HG03280 (cell line): ENCODE measurements around the gene ABLIM2.

Experiments used
- ATAC-seq: cut with Tn5 transposase; IDR thresholded peaks from one replicate; pipeline ENCODE4 v1.9.1; 2021; ENCODE audit warnings: mild to moderate bottlenecking, moderate library complexity; ENCODE audit not compliant: unreplicated experiment

Gene ABLIM2

GRCh38 chr4:8052160-8052691 is 106.4 kb downstream of the ABLIM2 start:
- ATAC-seq: no peak

- ATAC-seq: no peak
These were observed 107.0 kb downstream of the ABLIM2 start for GRCh38 chr4:8051644-8052043.

DNA sequence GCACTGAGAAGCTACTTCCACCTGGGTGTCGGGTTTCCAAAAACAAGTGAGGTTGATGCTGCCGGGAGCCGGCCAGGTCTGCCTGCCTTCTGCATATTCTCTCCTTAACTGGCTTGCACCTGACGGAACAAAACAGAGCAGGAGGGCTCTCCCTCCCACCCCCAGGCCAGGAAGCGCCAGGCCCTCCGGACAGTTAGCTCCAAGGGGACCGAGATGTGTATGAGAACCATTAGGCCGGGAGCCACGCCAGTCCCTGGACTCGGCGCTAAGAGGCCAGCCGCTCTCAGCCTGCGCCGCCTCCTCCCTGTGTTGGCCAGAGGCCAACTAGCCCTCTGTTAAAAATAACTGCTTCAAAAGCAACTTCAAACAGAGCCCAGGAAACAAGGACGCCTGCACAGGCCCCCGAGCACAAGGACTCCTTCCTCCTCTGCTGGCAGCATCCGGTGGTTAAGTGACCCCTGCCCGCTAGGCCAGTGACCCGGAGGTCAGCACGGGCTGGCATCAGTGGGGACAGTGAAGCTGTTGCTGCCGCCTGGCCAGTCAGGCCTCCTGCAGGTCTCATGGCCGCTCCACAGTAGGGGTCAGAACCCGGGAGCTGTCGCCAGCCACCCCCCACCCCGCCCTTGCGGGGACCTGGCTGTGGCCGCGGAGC is 107.9 kb downstream of the ABLIM2 start:
- no peak for ATAC-seq

- no peak for ATAC-seq
These were observed 108.4 kb downstream of the ABLIM2 start for GRCh38 chr4:8050180-8050554.

GRCh38 chr4:8048856-8049676 is 109.5 kb downstream of the ABLIM2 start:
- no peak for ATAC-seq

- no peak for ATAC-seq
These were observed 110.6 kb downstream of the ABLIM2 start for GRCh38 chr4:8047837-8048678.

DNA sequence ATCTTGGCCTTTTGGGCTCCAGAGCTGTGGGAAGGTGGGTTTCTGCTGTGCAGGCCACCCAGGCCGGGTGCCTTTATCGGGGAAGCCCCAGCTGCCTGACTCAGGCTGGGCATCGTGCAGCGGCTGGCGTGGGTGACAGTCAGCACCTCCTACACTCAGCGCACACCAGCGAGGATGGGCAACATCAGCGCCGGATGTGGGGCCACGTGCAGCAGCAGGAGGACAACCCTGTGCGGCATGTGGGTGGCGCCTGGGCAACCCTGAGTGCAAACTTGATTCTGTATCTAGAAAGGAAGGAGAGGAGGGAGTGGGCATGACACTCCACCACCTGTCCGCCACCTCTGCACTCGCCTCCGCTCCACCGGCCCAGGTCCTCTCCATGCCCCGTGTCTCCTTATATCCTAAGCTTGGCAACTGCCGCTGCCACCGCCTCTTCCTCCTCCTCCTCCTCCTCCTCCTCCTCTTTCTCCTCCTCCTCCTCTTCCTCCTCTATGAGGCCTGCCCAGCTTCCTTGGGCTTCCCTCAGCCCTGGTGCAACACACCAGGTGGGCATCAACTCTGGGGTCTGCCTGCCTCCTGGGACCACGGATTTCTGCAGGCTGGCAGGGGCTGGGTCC is 111.6 kb downstream of the ABLIM2 start:
- no peak for ATAC-seq

GRCh38 chr4:8045909-8046308 is 112.7 kb downstream of the ABLIM2 start:
- ATAC-seq: no peak

GRCh38 chr4:8044699-8045098 is 113.9 kb downstream of the ABLIM2 start:
- ATAC-seq: no peak

GRCh38 chr4:8044244-8044643 is 114.4 kb downstream of the ABLIM2 start:
- ATAC-seq: no peak

DNA sequence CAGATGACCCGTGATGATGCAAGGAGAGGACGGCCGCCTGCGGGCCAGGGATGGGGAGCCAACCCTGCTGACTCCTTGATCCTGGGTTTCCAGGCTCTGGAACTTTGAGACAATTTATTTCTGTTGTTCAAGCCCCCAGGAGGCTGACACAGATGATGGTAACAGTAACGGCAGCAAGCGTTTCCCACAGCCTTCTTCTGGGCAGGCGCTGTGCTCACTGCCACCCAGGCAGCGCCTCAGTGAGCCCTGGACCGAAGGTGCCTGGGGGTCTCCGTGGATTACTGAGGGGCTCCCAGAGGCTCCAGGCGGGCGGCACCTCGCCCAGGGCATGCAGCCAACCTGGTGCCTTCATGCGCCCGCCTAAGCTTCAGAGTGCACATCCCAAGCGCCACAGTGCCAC is 115.0 kb downstream of the ABLIM2 start:
- no peak for ATAC-seq

DNA sequence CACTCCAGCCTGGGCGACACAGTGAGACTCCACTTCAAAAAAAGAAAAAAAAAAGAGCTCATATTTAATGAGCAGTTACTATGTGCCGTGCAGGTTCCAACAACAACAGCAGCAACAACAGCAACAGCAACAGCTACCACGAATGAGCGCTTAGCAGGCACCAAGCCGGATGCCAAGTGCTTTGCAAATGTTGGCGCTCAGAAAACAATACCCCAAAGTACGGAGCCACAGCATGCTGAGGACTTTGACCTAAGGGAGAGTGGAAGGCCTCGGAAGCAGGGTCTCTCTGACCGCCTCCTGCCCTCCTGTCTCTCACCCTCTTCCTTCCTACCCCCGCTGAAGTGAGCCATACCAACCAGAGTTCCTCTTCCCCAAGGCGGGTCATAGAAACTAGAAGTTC is 116.7 kb downstream of the ABLIM2 start:
- no peak for ATAC-seq

DNA sequence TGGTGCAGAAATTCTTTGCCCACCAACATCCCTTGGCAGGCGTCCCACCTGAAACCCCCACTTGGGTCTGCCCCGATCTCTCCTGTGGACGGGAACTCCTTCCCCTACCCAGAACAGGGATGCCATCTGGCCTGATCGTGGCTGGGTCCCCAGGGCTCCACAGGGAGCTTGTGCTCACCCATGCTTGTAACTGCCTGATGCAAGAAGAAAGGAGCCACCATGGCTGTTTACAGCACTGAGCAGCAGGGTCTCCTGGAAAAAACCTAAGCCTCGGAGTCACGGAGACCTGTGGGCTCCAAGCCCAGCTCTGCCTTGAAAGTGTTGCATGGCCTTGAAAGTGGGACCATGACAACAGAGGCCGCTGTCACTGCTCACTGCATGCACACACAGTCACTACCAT is 117.4 kb downstream of the ABLIM2 start:
- no peak for ATAC-seq

- ATAC-seq: no peak
These were observed 118.0 kb downstream of the ABLIM2 start for GRCh38 chr4:8040607-8041006.

GRCh38 chr4:8039853-8040252 is 118.8 kb downstream of the ABLIM2 start:
- no peak for ATAC-seq

GRCh38 chr4:8039290-8039689 is 119.3 kb downstream of the ABLIM2 start:
- no peak for ATAC-seq

DNA sequence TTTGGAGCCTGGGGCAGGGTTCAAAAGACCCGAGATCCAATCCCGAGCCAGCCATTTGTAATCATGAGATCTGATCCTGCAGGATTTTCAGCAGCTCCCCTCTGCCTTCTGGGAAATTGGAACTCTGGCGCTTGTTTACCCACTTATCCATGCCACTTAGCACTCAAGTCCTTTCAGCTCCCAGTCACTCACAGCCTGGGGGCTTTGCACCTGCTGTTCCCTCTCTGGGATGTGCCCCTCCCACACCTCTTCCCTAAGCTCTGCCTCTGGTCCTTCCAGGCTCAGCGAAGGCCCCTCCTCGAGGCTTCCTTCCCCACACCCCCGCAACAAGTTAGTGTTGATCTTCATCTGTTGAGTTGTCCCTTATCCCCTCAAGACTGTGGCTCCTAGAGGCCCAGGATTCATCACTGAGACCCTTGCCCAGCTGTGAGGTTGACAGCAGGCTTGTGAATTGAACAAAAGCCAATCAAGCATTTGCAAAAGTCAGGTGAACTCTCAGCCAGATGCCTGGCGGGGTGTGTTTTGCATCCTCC is 119.8 kb downstream of the ABLIM2 start:
- no peak for ATAC-seq

DNA sequence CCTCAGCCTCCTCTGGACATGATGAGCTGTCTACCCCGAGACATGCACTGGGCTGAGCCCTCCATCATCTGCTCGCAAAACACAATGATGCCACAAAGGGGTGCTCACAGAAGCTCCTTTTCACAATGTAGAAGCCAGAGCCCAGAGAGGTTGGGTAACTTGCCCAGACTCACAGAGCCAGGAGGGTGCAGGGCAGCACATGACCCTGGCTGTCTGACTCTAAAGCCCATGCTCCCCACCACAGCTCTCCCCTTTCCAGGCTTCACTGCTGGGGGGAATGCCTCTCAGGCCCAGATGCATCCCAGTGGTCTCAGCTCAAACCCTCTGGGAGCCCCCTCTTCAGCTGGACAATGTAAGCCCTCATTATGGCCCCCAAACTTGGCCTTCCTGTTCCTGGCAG is 120.5 kb downstream of the ABLIM2 start:
- ATAC-seq: no peak

DNA sequence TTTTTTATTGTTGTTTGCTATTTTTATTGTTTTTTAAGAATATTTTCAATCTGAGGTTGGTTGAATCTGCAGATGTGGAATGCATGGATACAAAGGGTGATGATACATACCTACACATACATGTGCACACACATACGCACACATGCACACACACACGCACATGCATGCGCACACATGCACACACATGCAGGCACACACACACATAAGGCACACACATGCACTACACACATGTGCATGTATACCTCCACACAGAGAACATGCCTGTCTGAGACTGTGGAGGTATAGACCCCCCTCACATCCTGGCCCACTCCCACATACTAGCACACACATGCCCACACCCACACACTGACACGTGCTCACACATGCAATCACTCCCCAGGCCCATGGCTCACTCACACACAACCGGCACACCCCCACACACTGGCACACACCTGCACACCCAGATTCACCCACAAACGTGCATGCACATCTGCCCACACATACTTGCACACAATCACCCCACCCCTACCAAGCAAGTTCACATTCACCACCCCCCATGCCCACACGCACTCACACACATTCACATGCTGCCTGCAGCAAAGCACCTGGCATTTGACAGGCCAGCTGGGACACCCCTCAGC is 121.4 kb downstream of the ABLIM2 start:
- ATAC-seq: no peak

DNA sequence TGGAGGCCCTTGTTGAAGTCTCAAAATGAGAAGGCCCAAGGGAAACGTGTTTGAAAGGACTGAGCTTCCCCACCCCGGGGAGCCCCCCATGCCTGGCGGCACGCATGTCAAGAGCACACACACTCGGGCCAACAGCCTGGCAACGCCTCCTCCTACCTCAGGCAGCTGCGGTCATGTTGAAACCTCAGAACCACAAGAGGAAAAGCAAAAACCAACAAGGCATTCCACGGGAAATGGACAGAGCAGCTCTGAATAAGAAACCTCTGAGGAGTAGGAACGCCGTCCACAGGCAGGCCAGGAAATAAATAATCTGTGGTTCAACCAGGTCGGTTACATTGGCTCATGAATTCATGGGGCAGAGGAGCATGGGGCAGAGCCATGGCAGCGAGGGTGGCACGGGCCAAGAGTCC is 123.2 kb downstream of the ABLIM2 start:
- no peak for ATAC-seq
